ENCODE data around the gene ARHGAP40. TPM values are rescaled to one million over a fixed set of nuclear protein-coding genes. Genes with fewer than 3 reads are reported as not detected.

The ARHGAP40 gene
- total and polyA plus RNA-seq, 4 donors, result 0.57 to 5.0 (median 1.1) TPM

GRCh38 chr20:38642498-38642897 lies 40.9 kb downstream of the ARHGAP40 start:
- DNase-seq (no peak), ATAC-seq (ENCODE audit: insufficient read depth, low FRiP score) (no peak)
- no peak for TF ChIP-seq CTCF (IDR thresholded peaks at IDR 0.05; ENCODE audit: control extremely low read depth, extremely low read depth)
- Histone ChIP-seq H3K4me3 (no peak overlapping the region), H3K9ac (ENCODE audit: insufficient read depth in 1 of 2, low read length in 2 of 2) (no peak overlapping the region), H3K9me3 (ENCODE audit: control insufficient read depth in 4 of 4, insufficient read depth in 3 of 4, low read length in 3 of 4) (no peaks in the 10 kb centered on the region), H3K27ac (ENCODE audit: low read depth in 1 of 2, low read length in 1 of 2) (no peak overlapping the region), H3K27me3 (ENCODE audit: control insufficient read depth in 3 of 3, insufficient read depth in 3 of 3, low read length in 2 of 3) (peaks cover 5 to 21% (median 10%) of the 10 kb centered on the region in 3 donors), H3K36me3 (ENCODE audit: control insufficient read depth in 4 of 4, insufficient read depth in 4 of 4, low read length in 4 of 4) (no peaks in the 10 kb centered on the region), H3K4me1 (ENCODE audit: control insufficient read depth in 5 of 5, insufficient read depth in 5 of 5, low read length in 5 of 5) (peaks cover 0 to 5% (median 0%) of the 10 kb centered on the region in 5 donors)
- 69 to 89% methylated on average over 2 of the region's 2 CpGs for WGBS, 2 donors

- H3K4me3 ChIP-seq, result no peak overlapping the region
- ATAC-seq (ENCODE audit: insufficient read depth, low FRiP score) (no peak), DNase-seq (no peak)
- TF ChIP-seq CTCF (IDR thresholded peaks at IDR 0.05; ENCODE audit: control extremely low read depth, extremely low read depth), result no peak
- H3K9me3 ChIP-seq (ENCODE audit: control insufficient read depth in 4 of 4, insufficient read depth in 3 of 4, low read length in 3 of 4), result no peaks in the 10 kb centered on the region
- H3K27me3 ChIP-seq (ENCODE audit: control insufficient read depth in 3 of 3, insufficient read depth in 3 of 3, low read length in 2 of 3), result peaks cover 5 to 23% (median 13%) of the 10 kb centered on the region in 3 donors
- peaks cover 0 to 5% (median 0%) of the 10 kb centered on the region in 5 donors for H3K4me1 ChIP-seq (ENCODE audit: control insufficient read depth in 5 of 5, insufficient read depth in 5 of 5, low read length in 5 of 5)
- 47 to 64% methylated on average over 4 of the region's 4 CpGs for WGBS, 2 donors
- no peak overlapping the region for H3K27ac ChIP-seq (ENCODE audit: low read depth in 1 of 2, low read length in 1 of 2)
- H3K36me3 ChIP-seq (ENCODE audit: control insufficient read depth in 4 of 4, insufficient read depth in 4 of 4, low read length in 4 of 4), result no peaks in the 10 kb centered on the region
- H3K9ac ChIP-seq (ENCODE audit: insufficient read depth in 1 of 2, low read length in 2 of 2), result no peak overlapping the region
These were observed 43.1 kb downstream of the ARHGAP40 start for GRCh38 chr20:38644588-38645260.

GRCh38 chr20:38645351-38645750 lies 43.7 kb downstream of the ARHGAP40 start:
- no peak for TF ChIP-seq CTCF (IDR thresholded peaks at IDR 0.05; ENCODE audit: control extremely low read depth, extremely low read depth)
- WGBS, 2 donors, result 44 to 46% methylated on average over 5 of the region's 5 CpGs
- Histone ChIP-seq H3K36me3 (ENCODE audit: control insufficient read depth in 4 of 4, insufficient read depth in 4 of 4, low read length in 4 of 4) (no peaks in the 10 kb centered on the region), H3K4me1 (ENCODE audit: control insufficient read depth in 5 of 5, insufficient read depth in 5 of 5, low read length in 5 of 5) (peaks cover 0 to 5% (median 0%) of the 10 kb centered on the region in 5 donors), H3K9me3 (ENCODE audit: control insufficient read depth in 4 of 4, insufficient read depth in 3 of 4, low read length in 3 of 4) (no peaks in the 10 kb centered on the region), H3K4me3 (no peak overlapping the region), H3K27ac (ENCODE audit: low read depth in 1 of 2, low read length in 1 of 2) (no peak overlapping the region), H3K9ac (ENCODE audit: insufficient read depth in 1 of 2, low read length in 2 of 2) (no peak overlapping the region), H3K27me3 (ENCODE audit: control insufficient read depth in 3 of 3, insufficient read depth in 3 of 3, low read length in 2 of 3) (peaks cover 5 to 24% (median 13%) of the 10 kb centered on the region in 3 donors)
- ATAC-seq (ENCODE audit: insufficient read depth, low FRiP score) (no peak), DNase-seq (no peak)

Measured in lung (tissue), 12 donors.